Left ventricle myocardium inferior (tissue), 1 donor: ENCODE data around the gene TOM1. TPM values are rescaled to one million over a fixed set of nuclear protein-coding genes. Genes with fewer than 3 reads are reported as not detected.

ENCODE experiments used
- DNase-seq: peaks from one replicate; pipeline ENCODE4 v3.0.0-alpha.2; 2020
- H3K27ac ChIP-seq: fragments of 200-600 bp; replicated peaks from 2 replicates; pipeline ENCODE4 v1.8.0; 2021
- H3K27me3 ChIP-seq: fragments of 200-600 bp; 2 replicates; pipeline ENCODE4 v1.8.0; 2021; ENCODE audit warnings: low read depth
- H3K36me3 ChIP-seq: fragments of 200-600 bp; 2 replicates; pipeline ENCODE4 v1.8.0; 2021
- H3K4me1 ChIP-seq: fragments of 200-600 bp; 2 replicates; pipeline ENCODE4 v1.8.0; 2021
- H3K4me3 ChIP-seq: fragments of 200-600 bp; 2 replicates; pipeline ENCODE4 v1.8.0; 2021; ENCODE audit warnings: mild to moderate bottlenecking, moderate library complexity
- H3K9me3 ChIP-seq: fragments of 200-600 bp; replicated peaks from 2 replicates; pipeline ENCODE4 v1.8.0; 2021
- intact Hi-C: fragments of 100-400 bp; cut with micrococcal nuclease; formaldehyde crosslinking; loops from one replicate; pipeline ENCODE4 v1.11.0; 2022
- total RNA-seq: library from RNA; stranded (reverse); fragmentation: NEBNext Ultra II Directional; extraction: Animal tissue kit (Norgen Biotek cat#: 25700); gene quantifications from one replicate; pipeline ENCODE4 v1.2.1, GENCODE V29; 2021
- TF ChIP-seq, protein P1 (sequence below): fragments of 200-600 bp; IDR thresholded peaks from 2 replicates; pipeline ENCODE4 v1.8.0; 2021; ENCODE audit warnings: antibody characterized with exemption, mild to moderate bottlenecking, borderline replicate concordance
- donor health status: DM: no; HTN: yes; CAD: no; lungs with severe emphysema.

TOM1 gene
- total RNA-seq, 1 donor from 2014 or later = 68.0 TPM

DNA sequence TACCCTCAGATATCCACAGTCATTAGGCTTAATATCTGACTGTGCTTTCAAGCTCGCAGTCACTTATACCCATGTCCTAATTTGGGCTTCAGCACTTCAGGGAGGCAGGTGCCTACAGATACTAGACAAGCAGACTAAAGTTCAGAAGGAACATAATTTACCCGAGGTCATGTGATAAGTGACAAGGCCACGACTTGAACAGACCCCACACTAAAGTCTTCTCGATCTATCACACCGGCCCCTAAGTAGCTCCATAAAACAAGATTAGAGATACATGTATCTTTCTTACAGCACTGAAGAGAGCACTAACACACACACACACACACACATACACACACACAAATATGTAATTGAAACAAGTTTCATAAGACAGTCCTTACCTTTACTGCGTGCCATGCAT lies 32.6 kb downstream of the TOM1 start:
- Histone ChIP-seq H3K27me3 (no peaks in the 10 kb centered on the region), H3K27ac (peak overlapping the region; percentile 75), H3K4me1 (peaks cover 95% of the 10 kb centered on the region), H3K4me3 (no peak overlapping the region), H3K36me3 (peaks cover 84% of the 10 kb centered on the region), H3K9me3 (no peaks in the 10 kb centered on the region)
- intact Hi-C loops = no loop called here
- TF ChIP-seq, protein P1, sequence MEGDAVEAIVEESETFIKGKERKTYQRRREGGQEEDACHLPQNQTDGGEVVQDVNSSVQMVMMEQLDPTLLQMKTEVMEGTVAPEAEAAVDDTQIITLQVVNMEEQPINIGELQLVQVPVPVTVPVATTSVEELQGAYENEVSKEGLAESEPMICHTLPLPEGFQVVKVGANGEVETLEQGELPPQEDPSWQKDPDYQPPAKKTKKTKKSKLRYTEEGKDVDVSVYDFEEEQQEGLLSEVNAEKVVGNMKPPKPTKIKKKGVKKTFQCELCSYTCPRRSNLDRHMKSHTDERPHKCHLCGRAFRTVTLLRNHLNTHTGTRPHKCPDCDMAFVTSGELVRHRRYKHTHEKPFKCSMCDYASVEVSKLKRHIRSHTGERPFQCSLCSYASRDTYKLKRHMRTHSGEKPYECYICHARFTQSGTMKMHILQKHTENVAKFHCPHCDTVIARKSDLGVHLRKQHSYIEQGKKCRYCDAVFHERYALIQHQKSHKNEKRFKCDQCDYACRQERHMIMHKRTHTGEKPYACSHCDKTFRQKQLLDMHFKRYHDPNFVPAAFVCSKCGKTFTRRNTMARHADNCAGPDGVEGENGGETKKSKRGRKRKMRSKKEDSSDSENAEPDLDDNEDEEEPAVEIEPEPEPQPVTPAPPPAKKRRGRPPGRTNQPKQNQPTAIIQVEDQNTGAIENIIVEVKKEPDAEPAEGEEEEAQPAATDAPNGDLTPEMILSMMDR = no peak
- no peak for DNase-seq

DNA sequence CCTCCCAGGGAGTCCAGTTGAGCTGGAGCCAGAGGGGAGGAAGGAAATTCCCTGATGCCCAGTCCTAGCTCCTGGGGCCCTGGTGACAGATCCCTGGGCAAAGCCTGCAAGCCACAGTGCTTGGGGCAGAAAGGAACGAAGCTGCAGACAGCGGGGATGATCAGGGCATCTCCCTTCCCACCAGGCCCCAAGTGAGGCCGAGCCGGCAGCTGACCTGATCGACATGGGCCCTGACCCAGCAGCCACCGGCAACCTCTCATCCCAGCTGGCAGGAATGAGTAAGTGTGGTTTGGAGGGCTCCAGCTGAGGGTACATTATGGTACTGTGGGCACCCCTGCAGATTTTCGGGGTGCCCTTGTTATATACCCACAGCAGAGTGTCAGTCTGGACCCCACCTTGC lies 33.5 kb downstream of the TOM1 start:
- Histone ChIP-seq H3K4me3 (no peak overlapping the region), H3K27ac (peak overlapping the region; percentile 75), H3K9me3 (no peaks in the 10 kb centered on the region), H3K27me3 (no peaks in the 10 kb centered on the region), H3K4me1 (peaks cover 87% of the 10 kb centered on the region), H3K36me3 (peaks cover 84% of the 10 kb centered on the region)
- intact Hi-C loops = no loop called here
- TF ChIP-seq, protein P1 = no peak
- DNase-seq = no peak

DNA sequence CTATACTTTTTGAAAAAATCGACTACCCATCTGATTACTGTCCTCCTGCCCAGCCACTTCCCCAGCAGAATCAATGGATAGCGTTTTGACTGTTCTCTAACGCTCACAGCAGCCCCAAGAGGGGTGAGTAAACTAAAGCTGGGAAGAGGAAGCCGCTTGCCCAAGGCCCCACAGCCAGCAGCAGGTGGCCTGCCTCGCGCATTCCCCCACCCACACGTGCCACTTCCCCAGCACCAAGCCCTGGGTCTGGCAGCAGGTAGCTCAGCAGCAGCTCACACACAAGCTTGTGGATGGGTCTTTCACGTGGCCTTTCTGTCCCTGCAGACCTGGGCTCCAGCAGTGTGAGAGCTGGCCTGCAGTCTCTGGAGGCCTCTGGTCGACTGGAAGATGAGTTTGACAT lies 34.3 kb downstream of the TOM1 start:
- DNase-seq = no peak
- no peak overlapping the region for H3K4me3 ChIP-seq
- TF ChIP-seq, protein P1 = no peak
- H3K27me3 ChIP-seq = no peaks in the 10 kb centered on the region
- peaks cover 80% of the 10 kb centered on the region for H3K4me1 ChIP-seq
- H3K27ac ChIP-seq = peak overlapping the region; percentile 64
- peaks cover 84% of the 10 kb centered on the region for H3K36me3 ChIP-seq
- no peaks in the 10 kb centered on the region for H3K9me3 ChIP-seq
- intact Hi-C loops = no loop called here

- Histone ChIP-seq H3K27ac (peak overlapping the region; percentile 64), H3K4me1 (peaks cover 65% of the 10 kb centered on the region), H3K9me3 (no peaks in the 10 kb centered on the region), H3K27me3 (no peaks in the 10 kb centered on the region), H3K36me3 (peaks cover 96% of the 10 kb centered on the region), H3K4me3 (no peak overlapping the region)
- intact Hi-C loops = no loop called here
- TF ChIP-seq, protein P1 = no peak
- DNase-seq = no peak
Observed at GRCh38 chr22:35335468-35335867, 35.8 kb downstream of the TOM1 start.

GRCh38 chr22:35335936-35336781 lies 36.5 kb downstream of the TOM1 start:
- Histone ChIP-seq H3K4me3 (no peak overlapping the region), H3K36me3 (peaks cover 97% of the 10 kb centered on the region), H3K27me3 (no peaks in the 10 kb centered on the region), H3K9me3 (no peaks in the 10 kb centered on the region), H3K27ac (peak overlapping the region; percentile 64), H3K4me1 (peaks cover 58% of the 10 kb centered on the region)
- TF ChIP-seq, protein P1 = no peak
- peak; percentile 69 for DNase-seq
- intact Hi-C loops = no loop called here
